ENCODE results near the gene MIDN.
A peak's percentile ranks its signal among the peaks of the same experiment; 100 is the strongest.

Gene MIDN

DNA sequence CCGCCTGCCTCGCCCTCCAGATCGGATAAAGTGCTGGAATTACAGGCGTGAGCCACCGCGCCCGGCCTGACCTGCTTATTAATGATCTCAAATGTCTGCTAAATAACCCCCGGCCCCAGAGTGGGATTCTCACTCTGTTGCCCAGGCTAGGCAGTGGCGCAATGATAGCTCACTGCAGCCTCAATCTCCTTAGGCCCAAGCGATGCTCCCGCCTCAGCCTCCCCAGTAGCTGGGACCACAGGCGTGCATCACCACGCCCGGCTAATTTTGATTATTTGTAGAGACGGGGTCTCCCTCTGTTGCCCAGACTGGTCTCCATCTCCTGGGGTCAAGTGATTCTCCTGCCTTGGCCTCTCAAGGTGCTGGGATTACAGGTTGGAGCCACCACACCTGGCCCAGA lies 7.5 kb upstream of the MIDN start:
- Histone ChIP-seq H3K36me3 (replicated peaks in 1 of 2; ENCODE audit: control insufficient read depth in 2 of 2, insufficient read depth in 2 of 2, low read length in 2 of 2) (peaks cover 1 to 10% of the 10 kb centered on the region in 2 donors), H2BK15ac (ENCODE audit: low read length) (no peak overlapping the region), H3K23ac (ENCODE audit: low read depth, low read length, poor library complexity) (no peak overlapping the region), H4K8ac (ENCODE audit: low read depth, low read length) (no peak overlapping the region), H3K79me1 (ENCODE audit: low read depth, low read length) (peaks cover 21% of the 10 kb centered on the region), H3K9ac (ENCODE audit: low read depth, low read length, poor library complexity) (peak overlapping the region; percentile 44), H3K18ac (ENCODE audit: low read length) (no peak overlapping the region), H3K9me3 (replicated peaks in 1 of 2; ENCODE audit: control insufficient read depth in 2 of 2, insufficient read depth in 1 of 2, low read depth in 1 of 2, low read length in 2 of 2) (no peaks in the 10 kb centered on the region), H4K91ac (ENCODE audit: low read depth, low read length, poor library complexity) (no peak overlapping the region), H3K4ac (ENCODE audit: low read length) (no peak overlapping the region), H2AFZ (ENCODE audit: low read length) (peak overlapping the region; percentile 89), H3K27ac (replicated peaks; ENCODE audit: low read length) (no peak overlapping the region), H3K14ac (ENCODE audit: low read length) (no peak overlapping the region), H3K4me1 (ENCODE audit: control insufficient read depth in 2 of 2, insufficient read depth in 1 of 2, low read depth in 1 of 2, low read length in 2 of 2) (peaks cover 29 to 37% of the 10 kb centered on the region in 2 donors), H3K4me2 (ENCODE audit: insufficient read depth, low read length, poor library complexity, severe bottlenecking) (no peak overlapping the region), H2BK5ac (ENCODE audit: low read length) (no peak overlapping the region), H2BK12ac (ENCODE audit: low read length) (peak overlapping the region; percentile 84), H2BK120ac (ENCODE audit: low read depth, low read length) (no peak overlapping the region), H3K27me3 (ENCODE audit: control insufficient read depth in 3 of 3, insufficient read depth in 3 of 3, low read depth in 1 of 3, low read length in 3 of 3) (no peaks in the 10 kb centered on the region), H2AK5ac (ENCODE audit: low read depth, low read length) (peak overlapping the region; percentile 90), H3K4me3 (ENCODE audit: low read length in 2 of 2) (peak overlapping the region in 1 of 2 donors; percentile 63)
- no CpG with 5 or more reads among the region's 15 CpGs for WGBS, 2 donors (ENCODE audit: extremely low coverage in 2 of 2, insufficient read length in 2 of 2, insufficient replicate concordance in 1 of 2)
- DNase-seq (ENCODE audit: low spot score): no peak

- peak within 1 kb of the TSS; percentile 71 for H3K14ac ChIP-seq (ENCODE audit: low read length)
- H4K91ac ChIP-seq (ENCODE audit: low read depth, low read length, poor library complexity): no peak within 1 kb of the TSS
- H2BK5ac ChIP-seq (ENCODE audit: low read length): peak within 1 kb of the TSS; percentile 54
- H3K27me3 ChIP-seq (ENCODE audit: control insufficient read depth in 3 of 3, insufficient read depth in 3 of 3, low read depth in 1 of 3, low read length in 3 of 3): no peaks in the 10 kb centered on the region
- H3K4me2 ChIP-seq (ENCODE audit: insufficient read depth, low read length, poor library complexity, severe bottlenecking): peak within 1 kb of the TSS; percentile 68
- no peaks in the 10 kb centered on the region for H3K9me3 ChIP-seq (replicated peaks in 1 of 2; ENCODE audit: control insufficient read depth in 2 of 2, insufficient read depth in 1 of 2, low read depth in 1 of 2, low read length in 2 of 2)
- peak within 1 kb of the TSS; percentile 96 for H2BK15ac ChIP-seq (ENCODE audit: low read length)
- no CpG with 5 or more reads among the region's 79 CpGs for WGBS, 2 donors (ENCODE audit: extremely low coverage in 2 of 2, insufficient read length in 2 of 2, insufficient replicate concordance in 1 of 2)
- peak within 1 kb of the TSS; percentile 63 to 92 for H3K4me3 ChIP-seq (ENCODE audit: low read length in 2 of 2)
- peak within 1 kb of the TSS; percentile 92 for H3K23ac ChIP-seq (ENCODE audit: low read depth, low read length, poor library complexity)
- peak within 1 kb of the TSS; percentile 98 for H2AK5ac ChIP-seq (ENCODE audit: low read depth, low read length)
- H3K27ac ChIP-seq (replicated peaks; ENCODE audit: low read length): no peak within 1 kb of the TSS
- peak within 1 kb of the TSS; percentile 99 for H3K9ac ChIP-seq (ENCODE audit: low read depth, low read length, poor library complexity)
- H3K79me1 ChIP-seq (ENCODE audit: low read depth, low read length): peaks cover 17% of the 10 kb centered on the region
- peak; percentile 87 for DNase-seq (ENCODE audit: low spot score)
- H2BK120ac ChIP-seq (ENCODE audit: low read depth, low read length): no peak within 1 kb of the TSS
- peaks cover 29 to 37% of the 10 kb centered on the region in 2 donors for H3K4me1 ChIP-seq (ENCODE audit: control insufficient read depth in 2 of 2, insufficient read depth in 1 of 2, low read depth in 1 of 2, low read length in 2 of 2)
- H3K4ac ChIP-seq (ENCODE audit: low read length): peak within 1 kb of the TSS; percentile 38
- peak within 1 kb of the TSS; percentile 89 for H2AFZ ChIP-seq (ENCODE audit: low read length)
- H3K18ac ChIP-seq (ENCODE audit: low read length): peak within 1 kb of the TSS; percentile 97
- H2BK12ac ChIP-seq (ENCODE audit: low read length): peak within 1 kb of the TSS; percentile 84
- H3K36me3 ChIP-seq (replicated peaks in 1 of 2; ENCODE audit: control insufficient read depth in 2 of 2, insufficient read depth in 2 of 2, low read length in 2 of 2): peaks cover 0 to 8% of the 10 kb centered on the region in 2 donors
- H4K8ac ChIP-seq (ENCODE audit: low read depth, low read length): peak within 1 kb of the TSS; percentile 65
Observed at GRCh38 chr19:1241417-1242095, 6.8 kb upstream of the MIDN start, which contains the start of gene ATP5F1D. Gene ATP5F1D (plus strand): TSS chr19:1241751. CDS start chr19:1241851, 100 bp downstream.

DNA sequence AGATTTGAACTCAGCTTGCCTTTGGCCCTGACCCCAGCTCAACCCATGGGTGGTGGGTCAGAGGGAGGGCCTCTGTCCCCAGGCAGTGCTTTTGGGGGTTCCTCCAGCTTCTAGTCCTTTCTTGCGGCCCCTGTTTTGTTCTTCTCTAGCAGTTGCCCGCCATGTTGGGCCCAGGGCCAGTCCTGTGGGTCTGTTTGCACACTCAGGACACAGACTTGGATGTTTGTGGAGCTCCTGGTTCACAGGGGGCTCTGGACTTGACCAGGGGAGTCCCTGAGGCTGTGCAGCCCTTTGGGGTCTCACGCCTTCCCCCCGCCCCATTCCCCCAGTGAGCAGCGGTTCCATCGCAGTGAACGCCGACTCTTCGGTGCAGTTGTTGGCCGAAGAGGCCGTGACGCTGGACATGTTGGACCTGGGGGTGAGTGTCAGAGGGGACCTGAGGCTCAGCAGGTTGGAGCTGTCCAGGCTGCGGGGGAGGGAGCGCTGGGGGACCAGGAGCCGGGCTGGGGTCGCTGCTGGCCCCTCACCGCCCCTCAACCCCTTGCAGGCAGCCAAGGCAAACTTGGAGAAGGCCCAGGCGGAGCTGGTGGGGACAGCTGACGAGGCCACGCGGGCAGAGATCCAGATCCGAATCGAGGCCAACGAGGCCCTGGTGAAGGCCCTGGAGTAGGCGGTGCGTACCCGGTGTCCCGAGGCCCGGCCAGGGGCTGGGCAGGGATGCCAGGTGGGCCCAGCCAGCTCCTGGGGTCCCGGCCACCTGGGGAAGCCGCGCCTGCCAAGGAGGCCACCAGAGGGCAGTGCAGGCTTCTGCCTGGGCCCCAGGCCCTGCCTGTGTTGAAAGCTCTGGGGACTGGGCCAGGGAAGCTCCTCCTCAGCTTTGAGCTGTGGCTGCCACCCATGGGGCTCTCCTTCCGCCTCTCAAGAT lies 4.4 kb upstream of the MIDN start:
- no peak overlapping the region for H2AFZ ChIP-seq (ENCODE audit: low read length)
- H3K9ac ChIP-seq (ENCODE audit: low read depth, low read length, poor library complexity): no peak overlapping the region
- peaks cover 25 to 32% of the 10 kb centered on the region in 2 donors for H3K4me1 ChIP-seq (ENCODE audit: control insufficient read depth in 2 of 2, insufficient read depth in 1 of 2, low read depth in 1 of 2, low read length in 2 of 2)
- peak overlapping the region; percentile 21 for H2BK5ac ChIP-seq (ENCODE audit: low read length)
- peak overlapping the region; percentile 58 for H2BK12ac ChIP-seq (ENCODE audit: low read length)
- WGBS, 2 donors (ENCODE audit: extremely low coverage in 2 of 2, insufficient read length in 2 of 2, insufficient replicate concordance in 1 of 2): no CpG with 5 or more reads among the region's 33 CpGs
- H3K79me1 ChIP-seq (ENCODE audit: low read depth, low read length): peaks cover 14% of the 10 kb centered on the region
- peak overlapping the region; percentile 67 for H2BK15ac ChIP-seq (ENCODE audit: low read length)
- H3K4ac ChIP-seq (ENCODE audit: low read length): peak overlapping the region; percentile 53
- no peak overlapping the region for H2BK120ac ChIP-seq (ENCODE audit: low read depth, low read length)
- H3K27ac ChIP-seq (replicated peaks; ENCODE audit: low read length): no peak overlapping the region
- H3K36me3 ChIP-seq (replicated peaks in 1 of 2; ENCODE audit: control insufficient read depth in 2 of 2, insufficient read depth in 2 of 2, low read length in 2 of 2): peaks cover 0 to 8% of the 10 kb centered on the region in 2 donors
- peak overlapping the region in 1 of 2 donors; percentile 46 for H3K4me3 ChIP-seq (ENCODE audit: low read length in 2 of 2)
- no peak for DNase-seq (ENCODE audit: low spot score)
- no peaks in the 10 kb centered on the region for H3K9me3 ChIP-seq (replicated peaks in 1 of 2; ENCODE audit: control insufficient read depth in 2 of 2, insufficient read depth in 1 of 2, low read depth in 1 of 2, low read length in 2 of 2)
- H3K4me2 ChIP-seq (ENCODE audit: insufficient read depth, low read length, poor library complexity, severe bottlenecking): no peak overlapping the region
- H2AK5ac ChIP-seq (ENCODE audit: low read depth, low read length): peak overlapping the region; percentile 92
- peak overlapping the region; percentile 89 for H3K23ac ChIP-seq (ENCODE audit: low read depth, low read length, poor library complexity)
- H4K8ac ChIP-seq (ENCODE audit: low read depth, low read length): no peak overlapping the region
- H3K14ac ChIP-seq (ENCODE audit: low read length): no peak overlapping the region
- H4K91ac ChIP-seq (ENCODE audit: low read depth, low read length, poor library complexity): no peak overlapping the region
- H3K27me3 ChIP-seq (ENCODE audit: control insufficient read depth in 3 of 3, insufficient read depth in 3 of 3, low read depth in 1 of 3, low read length in 3 of 3): no peaks in the 10 kb centered on the region
- peak overlapping the region; percentile 83 for H3K18ac ChIP-seq (ENCODE audit: low read length)

Data from neuronal stem cell (in vitro differentiated cells).